Body of pancreas (tissue), 4 donors: ENCODE results near the gene MMD2.

ENCODE experiments used
- CTCF ChIP-seq, 7 experiments: fragments of 450-650 bp in 4 of 7; fragments of 200-600 bp in 3 of 7; sonication (generic) in 3 of 7; IDR thresholded peaks; one replicate each; pipeline ENCODE4 v1.5.1; 2016 to 2019; ENCODE audit warnings: antibody characterized with exemption in 7 of 7
- POLR2A ChIP-seq, 3 donors: fragments of 450-650 bp; IDR thresholded peaks; one replicate each; pipeline ENCODE4 v1.6.1; 2016; ENCODE audit warnings: antibody characterized with exemption in 3 of 3, mild to moderate bottlenecking in 2 of 3

GRCh38 chr7:4998244-4998643, 39.3 kb upstream of the MMD2 start:
- TF ChIP-seq POLR2A (IDR thresholded peaks at IDR 0.05) = no peak
- TF ChIP-seq CTCF (IDR thresholded peaks at IDR 0.05) = no peak
